NCI-H1930 (cell line): ENCODE measurements around the gene LAMTOR2.

Experiments
- DNase-seq, 2 experiments: peaks; one replicate each; lab custom pipeline; 2025; lab: John Stamatoyannopoulos, UW

The LAMTOR2 gene

GRCh38 chr1:156076609-156077429, 22.2 kb downstream of the LAMTOR2 start:
- DNase-seq = no peak

DNA sequence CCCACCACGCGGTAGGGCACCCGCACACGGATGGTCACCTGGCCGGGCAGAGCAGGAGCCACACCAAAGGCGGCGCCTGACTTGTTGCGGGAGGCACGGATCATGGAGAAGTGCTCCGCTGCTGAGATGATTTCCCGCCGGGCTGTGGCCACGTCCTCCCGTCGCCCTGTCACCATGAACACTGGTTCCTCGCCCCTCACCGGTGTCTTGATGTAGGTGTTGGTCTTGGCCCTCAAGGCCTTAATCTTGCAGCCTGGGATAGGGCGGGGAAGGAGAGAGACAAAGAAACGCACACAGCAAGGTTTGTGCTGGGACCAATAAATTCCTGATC, 22.8 kb downstream of the LAMTOR2 start:
- no peak for DNase-seq

DNA sequence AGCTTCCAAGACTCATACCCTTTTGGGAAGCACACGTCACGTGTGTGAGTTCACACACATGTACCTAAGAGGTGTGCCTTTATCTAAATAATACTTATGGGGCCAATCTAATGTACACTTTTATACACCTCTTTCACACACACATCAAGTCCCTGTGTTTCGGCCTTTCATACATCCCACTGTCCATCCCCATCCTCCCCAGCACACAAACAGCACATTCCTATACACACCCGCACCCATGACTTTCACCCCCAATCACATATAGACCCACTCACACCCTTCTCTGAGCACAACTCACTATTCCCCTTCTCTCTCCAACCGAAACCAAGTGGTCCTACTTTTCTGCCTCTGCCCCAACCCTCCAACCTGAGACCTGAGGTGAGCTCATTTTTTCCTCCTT, 24.1 kb downstream of the LAMTOR2 start:
- no peak for DNase-seq

DNA sequence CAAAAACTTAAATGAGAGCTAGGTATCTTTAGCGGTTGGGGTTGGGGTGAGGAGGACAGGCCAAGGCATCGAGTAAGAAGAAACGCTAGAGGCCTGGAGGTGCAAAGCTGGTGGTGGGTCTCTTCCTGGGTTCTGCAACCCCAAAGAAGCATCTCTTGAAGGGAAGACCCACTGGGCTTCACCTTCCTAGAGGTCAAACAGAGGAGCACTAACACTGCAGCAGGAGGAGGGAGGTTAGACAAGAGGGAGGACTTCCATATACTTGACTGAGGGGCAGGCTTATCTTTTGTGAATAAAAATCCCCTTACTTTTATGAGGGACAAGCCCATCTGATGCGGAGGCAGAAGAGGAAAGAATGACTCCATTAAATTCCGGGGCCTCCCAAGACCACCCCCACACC, 25.2 kb downstream of the LAMTOR2 start:
- no peak for DNase-seq

DNA sequence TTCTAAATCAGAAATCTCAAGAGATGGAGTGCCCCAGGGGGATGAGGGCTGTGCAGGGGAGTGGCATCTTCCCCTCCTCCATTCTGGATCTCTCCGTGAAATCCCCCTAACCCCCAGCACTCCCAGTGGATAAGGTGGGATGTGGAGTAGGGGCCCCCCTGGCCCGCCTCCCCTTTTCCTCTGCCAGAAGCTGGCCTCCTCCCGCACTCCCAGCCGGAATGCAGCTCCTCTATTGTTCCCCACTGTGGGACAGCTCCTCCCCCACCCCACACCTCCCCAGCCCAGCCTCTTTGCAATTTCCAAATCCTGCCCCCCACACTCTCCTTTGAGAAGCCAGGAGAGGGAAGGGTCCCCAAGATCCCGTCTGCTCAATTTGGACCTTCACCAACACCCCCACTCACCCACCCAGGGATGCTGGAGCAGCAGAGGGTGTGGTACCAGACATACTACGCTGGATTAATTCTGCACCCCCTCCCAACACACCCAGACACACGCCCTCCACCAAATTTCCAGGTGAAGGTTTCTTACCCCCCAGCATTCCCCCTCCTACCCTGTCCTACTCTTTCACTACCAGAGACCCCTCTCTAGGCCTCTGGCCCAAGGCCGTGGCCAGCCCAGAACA, 25.8 kb downstream of the LAMTOR2 start:
- DNase-seq = no peak

- no peak for DNase-seq
These were observed 26.2 kb downstream of the LAMTOR2 start for GRCh38 chr1:156080863-156081179.

DNA sequence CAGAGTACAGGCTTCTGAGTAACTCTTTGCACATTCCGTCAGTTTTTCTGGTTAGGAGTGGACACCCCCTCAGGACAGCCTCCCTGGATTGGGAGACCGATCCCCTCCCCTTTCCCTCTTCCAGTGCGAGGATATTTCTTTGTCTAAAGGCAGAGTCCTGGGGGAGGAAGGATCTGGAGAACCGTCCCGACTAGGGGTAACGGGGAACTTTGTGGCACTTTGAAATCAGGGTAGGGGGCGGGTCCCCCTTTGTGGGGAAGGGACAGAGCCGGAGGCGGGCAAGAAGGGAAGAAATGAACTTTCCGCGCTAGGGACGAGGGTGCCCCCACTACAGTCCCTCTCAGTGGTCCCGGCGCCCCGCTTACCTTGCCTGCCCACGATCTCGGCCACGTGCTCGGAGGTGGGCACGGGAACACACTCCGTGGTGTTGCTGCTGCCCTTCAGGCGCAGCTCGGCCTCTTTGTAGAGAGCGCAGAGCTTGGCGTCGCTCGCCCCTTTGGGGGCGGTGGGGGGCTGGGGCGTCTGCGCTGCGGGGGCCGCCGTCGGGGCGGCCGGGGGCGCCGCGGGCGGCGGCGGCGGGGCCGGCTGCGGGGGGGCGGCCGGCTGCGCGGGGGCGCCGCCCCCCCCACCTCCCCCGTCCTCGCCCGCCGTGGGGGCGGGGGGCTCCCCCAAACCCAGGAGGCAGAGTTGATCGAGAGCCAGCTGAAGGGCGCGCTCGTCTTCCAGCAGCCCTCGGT, 26.8 kb downstream of the LAMTOR2 start:
- DNase-seq = no peak

DNA sequence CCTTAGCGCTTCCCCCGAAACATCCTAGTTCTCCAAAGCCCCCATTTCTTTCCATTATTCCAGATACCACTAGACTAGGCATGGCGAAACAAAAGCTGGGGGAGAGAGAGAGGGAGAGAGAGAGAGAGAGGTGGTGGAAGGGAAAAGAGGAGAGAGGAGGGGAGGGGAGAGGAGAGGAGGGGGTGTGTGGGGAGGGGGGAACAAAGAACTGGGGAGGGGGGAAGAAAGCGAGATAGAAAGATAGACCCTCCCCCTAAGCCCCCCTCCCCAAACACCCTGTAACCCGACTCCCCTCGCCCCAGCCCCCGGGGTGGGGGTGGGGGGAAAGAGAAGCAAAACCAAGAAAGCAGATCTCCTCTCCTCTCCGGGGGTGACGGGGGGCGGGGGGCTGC, 27.3 kb downstream of the LAMTOR2 start:
- DNase-seq = no peak

DNA sequence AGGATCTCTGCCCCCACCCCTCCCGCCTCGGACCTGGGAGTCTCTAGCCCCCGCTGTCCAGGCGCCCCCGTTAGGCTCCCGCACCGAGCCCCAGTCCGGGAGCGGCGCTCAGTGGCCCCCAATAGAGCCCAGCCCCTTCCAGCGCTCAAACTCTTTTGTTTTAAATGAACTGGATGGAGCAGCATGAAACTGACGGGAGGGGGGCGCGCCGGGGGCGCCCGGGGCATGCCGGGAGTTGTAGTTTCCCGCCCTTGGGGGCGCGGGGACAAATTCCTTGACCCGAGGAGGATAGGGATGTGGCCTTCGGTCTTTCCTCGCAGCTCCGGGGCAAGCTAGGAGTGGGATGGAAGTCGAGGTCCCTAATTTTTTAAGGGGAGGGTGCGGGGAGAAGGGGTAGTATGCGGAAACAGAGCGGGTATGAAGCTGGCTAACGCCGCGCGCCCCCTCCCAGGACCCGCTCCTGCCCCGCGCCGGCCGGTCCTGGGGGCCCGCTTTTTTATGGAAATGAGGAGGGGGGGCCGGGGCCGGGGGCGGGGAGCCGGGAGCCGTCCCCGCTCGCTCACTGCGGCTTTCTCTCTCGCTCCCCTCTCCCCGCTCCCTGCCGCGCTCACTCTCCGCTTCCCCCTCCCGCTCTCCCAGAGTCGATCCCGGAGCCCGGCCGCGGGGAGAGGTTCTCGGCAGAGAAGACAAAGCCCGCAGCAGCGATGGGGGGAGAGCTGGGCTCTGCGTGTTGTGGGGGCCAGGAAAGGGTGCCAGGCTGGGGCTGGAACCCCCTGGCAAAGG, 27.9 kb downstream of the LAMTOR2 start, which contains the start of gene MEX3A:
Gene MEX3A, minus strand, starts transcription at position 157 of the 783 bp plus-strand sequence. CDS start 467 bp downstream, outside the sequence.
- DNase-seq = peak; percentile 67 to 68

DNA sequence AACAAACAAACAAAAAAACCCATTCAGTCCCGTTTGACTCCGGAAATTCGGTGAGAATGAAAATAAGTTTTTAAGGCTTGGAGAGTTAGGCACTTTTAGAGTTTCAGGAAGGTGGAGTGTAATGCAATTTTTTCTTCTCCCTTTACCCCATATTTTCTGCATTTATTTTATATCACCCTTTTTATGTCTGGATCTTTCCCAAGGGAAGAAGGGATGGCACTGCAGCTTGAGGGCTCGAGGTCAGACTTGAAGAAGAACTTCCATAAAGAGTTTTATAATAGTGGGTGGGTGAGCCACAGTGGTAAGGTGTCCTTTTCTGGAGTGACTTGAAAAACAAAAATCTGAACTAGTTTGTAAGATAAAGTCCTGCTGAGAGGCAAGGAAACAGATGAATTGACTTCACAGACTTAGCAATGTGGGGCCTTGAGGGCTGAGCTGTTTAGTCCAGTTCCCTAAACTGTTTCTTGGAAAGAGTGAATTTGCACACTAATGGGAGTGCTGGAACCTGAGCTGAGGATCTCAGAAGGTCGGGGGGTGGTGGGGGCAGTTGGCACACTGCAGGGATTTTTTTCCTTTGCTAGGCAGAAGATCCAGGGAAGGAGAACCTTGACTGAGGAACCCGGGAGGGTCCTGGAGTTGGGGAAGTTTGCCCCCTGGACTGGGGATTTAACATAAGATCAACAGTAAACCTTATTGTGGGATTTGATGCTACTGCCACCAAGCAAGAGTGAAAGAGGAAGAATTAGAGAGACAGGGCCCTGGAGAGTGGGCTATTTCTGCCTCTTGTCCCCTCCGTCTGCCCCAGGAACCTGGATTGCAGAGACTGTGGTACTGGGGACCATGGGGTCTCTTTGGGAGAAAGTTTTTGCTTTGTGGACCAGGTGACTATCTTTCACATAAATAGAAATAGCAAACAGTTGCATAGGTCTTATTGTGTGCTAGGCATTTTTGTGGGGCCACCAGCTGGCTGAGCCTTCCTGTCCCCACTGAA, 29.5 kb downstream of the LAMTOR2 start:
- no peak for DNase-seq

DNA sequence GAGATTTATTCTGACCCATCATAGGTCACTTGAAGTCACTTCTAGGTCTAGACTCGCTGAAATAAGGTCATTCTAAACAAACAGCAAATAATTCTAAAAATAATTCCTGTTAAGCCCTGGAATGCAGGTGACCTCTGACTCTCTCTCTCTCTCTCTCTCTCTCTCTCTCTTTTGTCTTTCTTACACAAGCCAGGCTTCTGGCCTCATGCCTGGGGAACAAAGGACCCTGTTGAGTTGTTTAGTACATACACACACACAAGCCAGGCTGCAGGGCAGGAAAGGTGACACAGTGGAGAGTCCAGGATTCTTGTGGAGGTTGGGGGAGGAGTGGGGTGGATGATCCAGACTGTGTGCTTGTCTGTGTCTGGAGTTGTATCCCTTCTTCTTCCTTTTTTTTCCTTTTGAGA, 31.7 kb downstream of the LAMTOR2 start:
- no peak for DNase-seq

- no peak for DNase-seq
These were observed 35.1 kb downstream of the LAMTOR2 start for GRCh38 chr1:156089704-156090103.

GRCh38 chr1:156090138-156090839, 35.7 kb downstream of the LAMTOR2 start:
- DNase-seq = no peak

GRCh38 chr1:156090840-156091188, 36.2 kb downstream of the LAMTOR2 start:
- DNase-seq = peak; percentile 67 to 81

- DNase-seq = no peak
These were observed 37.0 kb downstream of the LAMTOR2 start for GRCh38 chr1:156091610-156092009.

DNA sequence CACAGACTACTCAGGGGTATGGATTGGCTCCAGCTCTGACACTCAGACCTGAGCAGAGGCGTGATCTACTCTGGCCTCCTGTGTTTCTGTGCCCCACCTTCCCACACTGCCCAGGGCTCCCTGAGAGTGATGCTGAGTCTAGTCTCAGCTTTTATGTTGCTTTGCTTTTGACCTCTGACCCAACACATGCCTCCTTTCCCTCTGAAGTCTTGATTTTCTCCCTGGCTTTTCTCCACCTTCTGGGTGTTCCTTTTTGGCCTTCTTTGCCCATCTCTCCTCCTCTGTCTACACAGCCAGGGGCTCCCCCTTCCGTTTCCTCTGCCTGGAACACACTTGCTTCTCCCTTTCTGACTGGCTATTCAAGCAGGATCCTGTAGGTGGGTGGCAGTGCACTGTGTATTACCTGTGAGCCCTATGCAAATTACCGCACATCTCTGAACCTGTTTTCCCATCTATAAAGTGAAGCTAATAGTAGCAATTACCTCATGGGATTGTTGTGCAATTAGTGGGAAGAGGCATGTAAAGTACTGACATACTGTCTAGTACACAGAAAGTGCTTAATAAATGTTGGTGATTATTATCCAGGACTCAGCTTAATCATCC, 41.4 kb downstream of the LAMTOR2 start:
- DNase-seq = no peak

DNA sequence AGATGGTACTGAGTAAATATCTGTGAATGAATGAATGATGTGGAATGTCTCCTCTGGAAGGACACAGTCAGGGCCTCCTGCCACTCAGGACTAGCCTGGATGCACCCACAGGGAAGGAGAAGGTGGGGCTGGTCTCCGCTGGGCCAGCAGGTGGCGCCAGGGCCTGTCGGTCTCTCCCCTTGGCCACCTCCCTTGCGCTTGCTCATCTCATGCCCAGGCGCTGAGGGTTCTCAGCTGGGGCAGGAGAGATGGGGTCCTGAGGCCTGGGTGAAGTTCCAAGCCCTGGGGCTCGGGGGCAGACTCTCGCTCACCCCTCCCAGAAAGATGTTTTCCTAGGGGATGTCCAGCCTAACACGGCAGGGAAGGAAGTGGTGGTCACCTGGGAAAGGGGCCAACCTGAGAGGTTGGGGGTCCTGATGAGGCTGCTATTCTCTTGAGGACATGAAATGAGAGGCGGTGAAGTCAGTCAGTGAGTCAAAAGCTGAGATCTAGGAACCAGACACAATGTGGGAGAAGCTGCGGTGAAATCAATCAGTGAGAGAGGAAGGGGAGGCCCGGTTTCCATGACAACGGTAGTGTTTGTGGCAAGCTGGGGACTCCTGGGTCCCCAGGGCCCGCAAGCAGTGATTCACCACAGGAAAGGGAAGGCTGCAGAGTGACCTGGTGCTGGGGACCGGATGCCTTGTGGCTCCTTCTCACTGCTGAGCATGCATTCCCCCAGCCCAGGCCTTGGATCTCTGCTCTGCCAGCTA, 42.2 kb downstream of the LAMTOR2 start:
- DNase-seq = peak; percentile 43 to 78

- no peak for DNase-seq
These were observed 43.1 kb downstream of the LAMTOR2 start for GRCh38 chr1:156097499-156098178.

GRCh38 chr1:156098784-156099183, 44.2 kb downstream of the LAMTOR2 start:
- DNase-seq = no peak
